Mesenteric fat pad (tissue), 1 donor: ENCODE measurements around the gene CLCNKA. TPM values are rescaled to one million over a fixed set of nuclear protein-coding genes. Genes with fewer than 3 reads are reported as not detected.
"Not testable (repeated sequence)": the region's sequence is repeated elsewhere in the genome, so short reads cannot be mapped to it uniquely, and the experiment has no call there.

ENCODE experiments used
- DNase-seq: peaks from one replicate; pipeline ENCODE4 v3.0.0-alpha.2; 2020; ENCODE audit warnings: low spot score
- long read RNA-seq: library from polyadenylated mRNA; unstranded; transcript quantifications from one replicate; pipeline ENCODE4 v2.0.0, GENCODE V29; 2020
- total RNA-seq: library from RNA; stranded (reverse); fragmentation: NEBNext Ultra II Directional; extraction: Animal tissue kit (Norgen Biotek cat#: 25700); gene quantifications from one replicate; pipeline ENCODE4 v1.2.1, GENCODE V29; 2021
- donor health status: DM: yes; HTN: yes; CAD: no.

Gene CLCNKA
- 0.39 TPM for total RNA-seq
- long read RNA-seq, partial matches to known transcripts = 3 of 3 reads
- long read RNA-seq, other reads (novel, unspliced or antisense) = 0 of 3 reads

GRCh38 chr1:16021681-16022080, at the start of gene CLCNKA:
CLCNKA (plus strand) TSS chr1:16022036; CDS start chr1:16022620, 584 bp downstream.
- DNase-seq = no peak

GRCh38 chr1:15972409-15972808, 49.4 kb upstream of the CLCNKA start:
- DNase-seq = no peak

- no peak for DNase-seq
Observed at GRCh38 chr1:15973772-15974171, 48.1 kb upstream of the CLCNKA start.

DNA sequence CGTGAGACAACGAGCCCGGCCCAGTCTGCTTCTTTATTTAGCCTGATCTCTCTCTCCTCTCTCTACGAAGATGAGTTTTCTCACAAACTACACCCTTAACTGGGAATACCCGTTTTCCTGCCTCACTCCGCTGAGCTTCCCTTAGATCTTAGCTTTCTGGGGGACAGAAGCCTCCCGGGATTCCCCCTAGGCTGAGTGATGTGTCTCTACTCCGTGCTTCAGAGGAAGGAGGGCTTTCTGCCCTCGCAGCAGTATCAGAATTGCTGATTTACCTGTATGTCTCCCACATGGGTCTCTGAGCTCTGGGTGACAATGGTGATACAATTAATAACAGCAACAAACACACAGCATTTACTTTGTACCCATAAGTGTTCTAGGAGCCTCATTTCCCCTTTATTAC, 47.0 kb upstream of the CLCNKA start:
- DNase-seq = no peak

DNA sequence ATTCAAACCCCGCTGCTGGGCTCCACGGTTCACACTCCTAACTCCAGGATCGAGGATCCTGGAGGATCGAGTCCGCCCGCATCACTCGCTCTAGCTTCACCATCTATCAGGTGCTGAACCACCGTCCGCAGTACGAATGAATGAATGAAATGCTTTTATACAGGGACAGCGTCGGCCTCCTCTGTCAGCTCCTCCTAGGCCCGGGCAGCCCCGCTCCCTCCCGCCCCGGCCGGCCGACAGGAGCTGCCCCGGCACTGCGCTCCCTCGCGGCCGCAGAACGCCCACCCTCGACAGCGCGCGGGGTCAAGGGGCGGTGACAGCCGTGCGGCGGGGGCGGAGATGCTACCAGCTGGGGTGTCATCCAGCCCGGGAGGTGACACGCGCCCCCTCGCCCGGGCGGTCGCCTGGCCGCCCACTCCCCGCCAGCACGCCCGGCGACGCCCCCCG, 46.5 kb upstream of the CLCNKA start:
- no peak for DNase-seq

DNA sequence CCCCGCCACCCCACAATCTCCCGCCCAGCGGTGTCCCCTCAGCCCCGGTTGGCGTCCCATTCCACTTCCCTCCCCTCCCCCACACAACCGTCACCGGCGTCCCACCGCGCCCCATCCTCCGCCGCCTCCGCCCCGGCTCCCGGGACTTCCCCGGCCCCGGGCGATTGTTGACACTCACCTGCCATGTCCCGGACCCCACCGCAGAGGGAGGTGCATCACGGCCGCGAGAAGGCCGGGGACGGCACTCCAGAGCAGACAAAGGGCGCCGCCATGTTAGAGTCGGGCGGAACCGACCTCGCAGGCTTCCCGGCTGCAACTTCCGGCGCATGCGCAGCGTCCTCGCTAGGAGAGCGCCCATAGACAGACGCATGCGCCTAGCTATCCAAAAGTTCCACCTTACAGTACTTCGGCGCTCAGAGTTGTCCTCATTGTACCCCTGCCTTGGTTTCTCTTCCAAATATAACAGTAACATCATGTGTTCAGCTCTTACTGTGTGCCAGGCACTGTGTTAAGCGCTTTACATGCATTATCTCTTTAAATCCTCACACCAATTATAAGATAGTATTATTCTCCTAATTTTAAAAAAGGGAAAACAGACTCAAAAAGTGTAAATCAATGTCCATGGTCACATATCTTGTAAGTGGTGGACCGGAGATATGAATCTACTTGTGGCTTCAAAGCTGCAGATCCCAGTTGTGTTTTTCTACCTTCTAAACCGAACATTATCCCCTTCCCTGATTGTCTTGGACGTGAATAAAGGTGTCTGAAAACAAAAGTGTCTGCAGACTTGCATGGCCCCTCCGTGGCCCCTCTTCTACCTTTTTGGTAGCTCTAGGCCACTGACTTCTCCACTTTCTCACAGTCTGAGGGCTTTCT, 45.8 kb upstream of the CLCNKA start, which contains the start of gene ZBTB17:
ZBTB17 (minus strand) TSS at position 297 of the 876 bp plus-strand sequence. CDS start 27,606 bp downstream, outside the sequence.
- peak; percentile 99 for DNase-seq

- not testable (repeated sequence) for DNase-seq
Observed at GRCh38 chr1:15977947-15978346, 43.9 kb upstream of the CLCNKA start.

GRCh38 chr1:15981679-15982078, 40.2 kb upstream of the CLCNKA start:
- DNase-seq = no peak

- DNase-seq = no peak
Observed at GRCh38 chr1:15983275-15983674, 38.6 kb upstream of the CLCNKA start.

GRCh38 chr1:15985611-15986297, 36.1 kb upstream of the CLCNKA start:
- no peak for DNase-seq

DNA sequence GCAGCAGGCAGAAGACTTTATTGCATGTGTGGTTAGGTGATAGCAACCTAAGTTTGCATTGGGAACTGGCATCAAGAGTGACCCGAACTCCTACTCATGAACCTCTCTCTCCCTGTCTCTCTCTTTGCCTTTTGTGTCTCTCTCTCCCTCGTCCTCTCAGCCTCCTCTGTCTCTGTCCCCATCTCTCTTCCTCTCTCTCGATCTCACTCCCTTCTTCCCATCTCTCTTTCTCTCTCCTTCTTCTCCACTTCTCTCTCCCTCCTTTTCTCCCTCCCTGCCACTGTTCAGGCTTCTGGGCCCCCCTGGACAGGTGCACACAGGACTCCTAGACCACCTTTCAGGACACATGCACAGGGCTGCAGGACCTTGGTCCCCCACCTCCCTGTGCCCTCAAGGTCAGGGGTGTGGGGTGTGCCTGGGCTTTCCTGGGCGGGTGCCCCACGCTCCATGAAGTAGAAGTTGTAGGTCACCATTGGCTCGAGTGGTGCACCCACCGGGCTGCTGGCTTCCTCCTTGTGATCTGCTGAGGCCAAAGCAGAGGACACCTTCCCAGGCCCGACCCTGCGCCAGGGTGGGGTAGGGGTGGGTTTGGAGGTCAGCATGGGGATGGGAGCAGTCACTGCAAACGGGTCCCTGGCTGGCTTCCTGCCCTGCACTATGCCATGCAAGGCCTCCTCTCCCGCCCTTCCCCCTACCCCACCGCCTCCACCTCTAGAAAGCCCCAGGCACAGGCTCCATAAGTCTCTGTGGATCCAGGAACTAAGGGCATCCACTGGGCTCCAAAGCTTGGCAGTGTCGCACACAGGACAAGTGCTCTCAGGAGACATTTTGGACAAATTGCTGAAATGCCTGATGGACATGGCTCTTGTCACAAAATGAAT, 32.7 kb upstream of the CLCNKA start:
- no peak for DNase-seq

DNA sequence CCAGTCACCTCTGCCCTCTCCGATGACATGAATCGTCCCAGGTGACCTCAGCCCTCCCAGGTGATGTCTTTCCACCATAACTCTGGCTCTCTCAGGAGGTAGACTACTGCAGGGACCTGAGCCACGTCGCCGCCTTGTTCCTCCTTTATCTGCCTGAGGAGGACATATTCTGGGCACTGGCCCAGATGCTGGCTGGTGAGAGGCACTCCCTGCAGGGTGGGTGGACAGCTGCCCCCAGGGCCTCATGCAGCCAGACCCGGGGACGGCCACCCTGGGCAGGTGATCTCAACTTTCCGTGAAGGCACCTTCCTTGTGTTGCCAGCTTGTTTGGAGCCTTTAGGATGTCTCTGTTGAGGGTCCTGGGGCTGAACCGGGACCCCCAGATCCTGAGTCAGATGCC, 32.1 kb upstream of the CLCNKA start:
- DNase-seq = no peak

GRCh38 chr1:15991427-15992186, 30.2 kb upstream of the CLCNKA start:
- DNase-seq = no peak

- no peak for DNase-seq
Observed at GRCh38 chr1:15992187-15992553, 29.7 kb upstream of the CLCNKA start.

GRCh38 chr1:15992582-15993500, 29.0 kb upstream of the CLCNKA start:
- DNase-seq = no peak

- DNase-seq = no peak
Observed at GRCh38 chr1:15993666-15994065, 28.2 kb upstream of the CLCNKA start.

DNA sequence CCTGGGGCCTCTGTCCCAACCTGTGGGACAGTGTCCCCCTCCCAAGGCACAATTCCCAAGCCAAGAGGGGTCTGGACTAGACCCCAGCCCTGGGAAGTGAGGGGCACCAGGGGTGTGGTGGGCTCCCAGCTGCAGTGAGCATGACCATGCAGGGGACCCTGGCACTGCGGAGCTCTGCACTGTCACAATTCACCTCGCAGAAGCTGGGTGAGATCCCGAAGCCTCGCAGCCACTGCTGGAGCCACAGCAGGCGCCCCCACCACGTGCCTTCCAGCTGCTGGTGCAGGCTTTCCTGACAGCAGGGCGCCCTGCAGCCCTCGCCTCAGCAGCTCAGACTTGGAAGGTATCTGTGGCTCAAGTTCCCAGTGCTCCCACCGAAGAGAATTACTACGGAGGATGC, 27.8 kb upstream of the CLCNKA start:
- DNase-seq = no peak

DNA sequence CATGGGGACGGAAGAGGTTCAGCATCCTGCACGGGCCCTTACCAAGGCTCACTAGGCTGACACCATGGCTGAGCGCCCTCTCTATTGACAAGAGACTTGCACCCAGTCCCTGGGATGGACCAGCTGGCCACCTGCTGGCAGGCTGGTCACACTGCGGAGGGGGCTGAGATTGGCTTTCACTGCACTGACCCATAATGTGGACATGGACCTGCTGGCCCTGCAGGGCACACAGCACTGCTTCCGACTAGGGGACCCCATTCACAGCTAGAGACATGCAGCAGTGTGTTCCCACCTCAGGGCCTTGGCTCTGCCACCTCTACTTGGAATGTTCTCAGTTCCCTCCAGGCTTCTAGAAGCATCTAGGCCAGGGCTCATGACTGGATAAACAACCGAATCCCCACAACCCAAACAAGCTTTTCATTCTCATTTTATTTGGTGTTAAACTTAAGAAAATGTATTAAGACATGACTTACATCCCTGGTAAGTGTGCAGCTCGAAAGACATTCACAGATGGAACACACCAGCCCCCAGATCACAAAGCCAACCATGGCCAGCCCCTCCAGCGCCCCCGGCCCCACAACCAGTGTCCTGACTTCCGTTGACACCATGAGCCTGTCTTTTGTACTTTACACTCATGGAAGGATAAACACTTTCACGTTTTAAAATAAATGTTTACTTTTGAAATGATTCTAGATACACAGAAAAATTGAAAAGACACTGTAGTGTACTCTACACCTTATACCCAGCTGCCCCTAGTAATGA, 27.1 kb upstream of the CLCNKA start:
- DNase-seq = no peak
